ENCODE measurements around the gene SOCS3.

The SOCS3 gene

GRCh38 chr17:78379131-78379491 is 19.2 kb upstream of the SOCS3 start:
- Histone ChIP-seq H3K4me2 (ENCODE audit: low read depth, low read length, poor library complexity, severe bottlenecking) (peak overlapping the region; percentile 99), H3K4me1 (ENCODE audit: insufficient read depth, low read length, poor library complexity, severe bottlenecking) (peaks cover 53% of the 10 kb centered on the region), H3K9ac (ENCODE audit: low read depth, low read length, poor library complexity, severe bottlenecking) (peak overlapping the region; percentile 87), H3K9me3 (ENCODE audit: insufficient read depth, low read depth, low read length) (no peaks in the 10 kb centered on the region), H3K4me3 (ENCODE audit: low read length, poor library complexity, severe bottlenecking) (peak overlapping the region; percentile 95), H3K36me3 (ENCODE audit: insufficient read depth, low read length) (no peaks in the 10 kb centered on the region), H4K20me1 (ENCODE audit: insufficient read depth, low read length, poor library complexity, severe bottlenecking) (peaks cover 18% of the 10 kb centered on the region), H3K9me2 (replicated peaks; ENCODE audit: low read depth, low read length) (no peaks in the 10 kb centered on the region), H3K27me3 (ENCODE audit: insufficient read depth, low read length, poor library complexity, severe bottlenecking) (no peaks in the 10 kb centered on the region), H3K79me2 (ENCODE audit: insufficient read depth, low read length) (peaks cover 55% of the 10 kb centered on the region), H3F3A (ENCODE audit: low read depth) (peaks cover 21% of the 10 kb centered on the region), H2AFZ (ENCODE audit: low read length) (0 out of 2 replicates have a peak overlapping the region, but pooled peaks have one; percentile 100)
- TF ChIP-seq CTCF (conservative IDR thresholded peaks at IDR 0.05; ENCODE audit: low read length) (no peak), EZH2phosphoT487 (IDR thresholded peaks at IDR 0.05; ENCODE audit: borderline replicate concordance) (no peak)

- H4K20me1 ChIP-seq (ENCODE audit: insufficient read depth, low read length, poor library complexity, severe bottlenecking): peaks cover 14% of the 10 kb centered on the region
- peak within 1 kb of the TSS; percentile 99 for H3K4me2 ChIP-seq (ENCODE audit: low read depth, low read length, poor library complexity, severe bottlenecking)
- H3K9ac ChIP-seq (ENCODE audit: low read depth, low read length, poor library complexity, severe bottlenecking): peak within 1 kb of the TSS; percentile 87
- no peaks in the 10 kb centered on the region for H3K9me3 ChIP-seq (ENCODE audit: insufficient read depth, low read depth, low read length)
- peaks cover 18% of the 10 kb centered on the region for H3F3A ChIP-seq (ENCODE audit: low read depth)
- peaks cover 49% of the 10 kb centered on the region for H3K79me2 ChIP-seq (ENCODE audit: insufficient read depth, low read length)
- H3K9me2 ChIP-seq (replicated peaks; ENCODE audit: low read depth, low read length): no peaks in the 10 kb centered on the region
- peak within 1 kb of the TSS; percentile 95 for H3K4me3 ChIP-seq (ENCODE audit: low read length, poor library complexity, severe bottlenecking)
- no peaks in the 10 kb centered on the region for H3K27me3 ChIP-seq (ENCODE audit: insufficient read depth, low read length, poor library complexity, severe bottlenecking)
- peaks cover 47% of the 10 kb centered on the region for H3K4me1 ChIP-seq (ENCODE audit: insufficient read depth, low read length, poor library complexity, severe bottlenecking)
- peak within 1 kb of the TSS; percentile 100 for H2AFZ ChIP-seq (ENCODE audit: low read length)
- no peaks in the 10 kb centered on the region for H3K36me3 ChIP-seq (ENCODE audit: insufficient read depth, low read length)
- TF ChIP-seq EZH2phosphoT487 (IDR thresholded peaks at IDR 0.05; ENCODE audit: borderline replicate concordance): no peak
- no peak for TF ChIP-seq CTCF (conservative IDR thresholded peaks at IDR 0.05; ENCODE audit: low read length)
These were observed 18.6 kb upstream of the SOCS3 start, which contains the start of gene PGS1 for GRCh38 chr17:78378225-78379130. TSS of gene PGS1 (plus strand) at chr17:78378649. CDS start at chr17:78378666, 17 bp downstream.

- H3K36me3 ChIP-seq (ENCODE audit: insufficient read depth, low read length): no peaks in the 10 kb centered on the region
- H3F3A ChIP-seq (ENCODE audit: low read depth): peaks cover 18% of the 10 kb centered on the region
- H2AFZ ChIP-seq (ENCODE audit: low read length): peak overlapping the region; percentile 100
- H3K79me2 ChIP-seq (ENCODE audit: insufficient read depth, low read length): peaks cover 43% of the 10 kb centered on the region
- no peaks in the 10 kb centered on the region for H3K9me3 ChIP-seq (ENCODE audit: insufficient read depth, low read depth, low read length)
- H3K9me2 ChIP-seq (replicated peaks; ENCODE audit: low read depth, low read length): no peaks in the 10 kb centered on the region
- H3K9ac ChIP-seq (ENCODE audit: low read depth, low read length, poor library complexity, severe bottlenecking): peak overlapping the region; percentile 87
- peaks cover 12% of the 10 kb centered on the region for H4K20me1 ChIP-seq (ENCODE audit: insufficient read depth, low read length, poor library complexity, severe bottlenecking)
- peaks cover 41% of the 10 kb centered on the region for H3K4me1 ChIP-seq (ENCODE audit: insufficient read depth, low read length, poor library complexity, severe bottlenecking)
- peak overlapping the region; percentile 99 for H3K4me2 ChIP-seq (ENCODE audit: low read depth, low read length, poor library complexity, severe bottlenecking)
- no peaks in the 10 kb centered on the region for H3K27me3 ChIP-seq (ENCODE audit: insufficient read depth, low read length, poor library complexity, severe bottlenecking)
- TF ChIP-seq CTCF (conservative IDR thresholded peaks at IDR 0.05; ENCODE audit: low read length) (no peak), EZH2phosphoT487 (IDR thresholded peaks at IDR 0.05; ENCODE audit: borderline replicate concordance) (no peak)
- H3K4me3 ChIP-seq (ENCODE audit: low read length, poor library complexity, severe bottlenecking): peak overlapping the region; percentile 95
These were observed 18.0 kb upstream of the SOCS3 start for GRCh38 chr17:78377858-78378224.

All from Loucy (cell line).